HG02588 (cell line): ENCODE results near the gene ZSCAN20.

Source experiments
- ATAC-seq: cut with Tn5 transposase; IDR thresholded peaks from one replicate; pipeline ENCODE4 v1.9.1; 2021; ENCODE audit warnings: mild to moderate bottlenecking, moderate library complexity; ENCODE audit not compliant: unreplicated experiment

Gene ZSCAN20

GRCh38 chr1:33524586-33524985 lies 52.1 kb downstream of the ZSCAN20 start:
- ATAC-seq, result no peak

DNA sequence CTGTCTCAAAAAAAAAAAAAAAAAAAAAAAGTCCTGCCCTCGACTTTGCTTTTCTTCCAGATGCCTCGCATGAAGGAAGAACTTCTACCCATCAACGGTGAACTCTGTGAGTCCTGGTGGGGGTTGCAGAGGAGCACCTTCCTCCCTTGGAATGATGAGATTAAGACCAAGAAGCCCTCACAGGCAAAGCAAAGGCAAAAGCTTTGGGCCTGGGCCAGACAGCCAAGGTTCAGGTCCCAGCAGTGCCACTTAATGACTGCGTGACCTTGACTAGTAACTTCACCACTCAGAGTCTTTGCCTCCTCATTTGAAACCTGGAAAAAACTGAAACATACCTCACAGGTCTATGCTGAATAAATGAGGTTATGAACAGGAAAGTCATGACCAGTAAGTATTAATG lies 55.5 kb downstream of the ZSCAN20 start:
- ATAC-seq, result no peak

DNA sequence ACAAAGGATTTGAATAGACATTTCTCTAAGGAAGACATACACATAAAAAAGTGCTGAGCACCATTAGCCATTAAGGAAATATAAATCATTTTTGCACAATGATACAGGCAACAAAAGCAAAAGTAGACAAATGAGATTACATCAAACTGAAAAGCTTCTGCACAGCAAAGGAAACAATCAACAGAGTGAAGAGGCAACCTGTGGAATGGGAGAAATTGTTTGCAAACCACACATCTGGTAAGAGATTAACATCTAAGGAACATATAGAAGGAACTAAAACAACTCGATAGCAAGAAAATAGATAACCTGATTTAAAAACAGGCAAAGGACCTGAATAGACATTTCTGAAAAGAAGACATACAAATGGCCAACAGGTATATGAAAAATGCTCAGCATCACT lies 57.5 kb downstream of the ZSCAN20 start:
- no peak for ATAC-seq

- no peak for ATAC-seq
These were observed 59.8 kb downstream of the ZSCAN20 start for GRCh38 chr1:33532250-33532649.

GRCh38 chr1:33532936-33533335 lies 60.5 kb downstream of the ZSCAN20 start:
- no peak for ATAC-seq

- ATAC-seq, result no peak
These were observed 62.9 kb downstream of the ZSCAN20 start for GRCh38 chr1:33535334-33535733.

DNA sequence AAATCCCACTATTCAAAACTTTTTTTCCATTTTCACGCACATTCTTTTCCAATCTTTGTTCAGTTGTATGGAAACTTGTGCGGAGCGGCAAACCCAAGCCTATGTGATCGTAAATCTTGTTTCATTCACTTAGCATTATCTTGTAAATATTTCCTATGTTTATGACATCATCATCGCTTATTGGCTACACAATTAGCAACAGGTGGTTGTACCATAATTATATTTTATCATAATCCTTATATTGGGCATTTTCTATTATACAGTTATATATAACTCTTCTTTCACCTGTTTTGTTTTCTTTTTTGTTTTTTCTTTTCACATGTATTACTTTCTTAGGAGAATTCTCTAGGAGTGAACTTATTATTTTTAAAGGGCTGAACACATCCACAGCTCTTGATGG lies 65.4 kb downstream of the ZSCAN20 start:
- no peak for ATAC-seq

- ATAC-seq, result no peak
These were observed 69.5 kb downstream of the ZSCAN20 start for GRCh38 chr1:33541966-33542365.
